ENCODE results near the gene ZNF76.
"Not testable (repeated sequence)": the region's sequence is repeated elsewhere in the genome, so short reads cannot be mapped to it uniquely, and the experiment has no call there.

DNA sequence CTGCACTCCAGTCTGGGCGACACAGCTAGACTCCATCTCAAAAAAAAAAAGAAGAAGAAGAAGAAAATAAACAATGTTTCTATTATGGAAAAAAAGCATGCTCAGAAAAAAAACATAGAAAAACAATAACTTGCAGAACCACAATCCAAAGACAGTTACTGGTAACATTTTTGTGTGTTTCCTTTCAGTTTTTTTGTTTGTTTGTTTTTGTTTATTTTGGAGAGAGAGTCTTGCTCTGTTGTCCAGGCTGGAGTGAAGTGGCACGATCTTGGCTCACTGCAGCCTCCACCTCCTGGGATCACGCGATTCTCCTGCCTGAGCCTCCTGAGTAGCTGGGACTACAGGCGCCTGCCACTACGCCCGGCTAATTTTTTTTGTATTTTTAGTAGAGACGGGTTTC, 69.4 kb downstream of the ZNF76 start:
- TF ChIP-seq, protein P1, sequence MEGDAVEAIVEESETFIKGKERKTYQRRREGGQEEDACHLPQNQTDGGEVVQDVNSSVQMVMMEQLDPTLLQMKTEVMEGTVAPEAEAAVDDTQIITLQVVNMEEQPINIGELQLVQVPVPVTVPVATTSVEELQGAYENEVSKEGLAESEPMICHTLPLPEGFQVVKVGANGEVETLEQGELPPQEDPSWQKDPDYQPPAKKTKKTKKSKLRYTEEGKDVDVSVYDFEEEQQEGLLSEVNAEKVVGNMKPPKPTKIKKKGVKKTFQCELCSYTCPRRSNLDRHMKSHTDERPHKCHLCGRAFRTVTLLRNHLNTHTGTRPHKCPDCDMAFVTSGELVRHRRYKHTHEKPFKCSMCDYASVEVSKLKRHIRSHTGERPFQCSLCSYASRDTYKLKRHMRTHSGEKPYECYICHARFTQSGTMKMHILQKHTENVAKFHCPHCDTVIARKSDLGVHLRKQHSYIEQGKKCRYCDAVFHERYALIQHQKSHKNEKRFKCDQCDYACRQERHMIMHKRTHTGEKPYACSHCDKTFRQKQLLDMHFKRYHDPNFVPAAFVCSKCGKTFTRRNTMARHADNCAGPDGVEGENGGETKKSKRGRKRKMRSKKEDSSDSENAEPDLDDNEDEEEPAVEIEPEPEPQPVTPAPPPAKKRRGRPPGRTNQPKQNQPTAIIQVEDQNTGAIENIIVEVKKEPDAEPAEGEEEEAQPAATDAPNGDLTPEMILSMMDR (IDR thresholded peaks at IDR 0.05), result not testable (repeated sequence)
- not testable (repeated sequence) for TF ChIP-seq EZH2 (IDR thresholded peaks at IDR 0.05; ENCODE audit: borderline replicate concordance, insufficient read depth, low read depth, low read length, poor library complexity, severe bottlenecking)

All from B cell (primary cell).